ENCODE results near the gene ENTHD1. TPM values are rescaled to one million over a fixed set of nuclear protein-coding genes. Genes with fewer than 3 reads are reported as not detected.

ENTHD1 gene
- total RNA-seq, 2 experiments from 2014 or later: not detected

DNA sequence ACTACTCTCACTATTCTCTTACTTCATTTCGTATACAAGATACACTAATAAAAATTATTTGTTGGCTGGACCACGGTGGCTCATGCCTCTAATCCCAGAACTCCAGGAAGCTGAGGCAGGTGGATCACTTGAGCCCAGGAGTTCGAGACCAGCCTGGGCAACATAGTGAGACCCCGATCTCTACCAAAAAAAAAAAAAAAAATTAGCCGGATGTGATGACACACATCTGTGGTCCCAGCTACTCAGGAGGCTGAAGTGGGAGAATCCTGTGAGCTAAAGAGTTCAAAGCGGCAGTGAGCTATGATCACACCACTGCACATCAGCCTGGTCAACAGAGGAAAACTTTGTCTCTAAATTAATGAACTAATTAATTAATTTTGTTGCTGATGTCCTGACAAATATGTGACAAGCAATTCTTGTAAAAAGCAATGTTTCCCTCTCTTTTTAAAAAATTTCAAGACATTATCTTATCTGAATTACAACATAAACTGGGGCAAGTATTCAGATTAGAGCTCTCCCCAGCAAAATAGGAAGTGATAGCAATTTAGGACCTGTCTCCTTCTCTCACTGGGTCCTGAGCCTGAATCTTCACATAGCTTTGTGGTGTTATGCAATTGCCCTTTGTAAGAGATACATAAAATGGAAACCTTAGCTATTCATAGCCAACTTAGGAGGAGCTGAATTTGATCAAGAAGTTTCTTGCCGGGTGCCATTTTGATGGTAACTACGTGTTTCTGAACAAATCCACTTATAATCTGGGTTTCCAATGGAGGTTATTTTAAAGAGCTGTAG, 49.1 kb upstream of the ENTHD1 start:
- Histone ChIP-seq H3K79me2 (ENCODE audit: insufficient read depth, low read depth, low read length) (no peaks in the 10 kb centered on the region), H3K4me1 (ENCODE audit: insufficient read depth, low read length, poor library complexity, severe bottlenecking) (peaks cover 30% of the 10 kb centered on the region), H3K4me3 (ENCODE audit: low read depth, low read length, poor library complexity, severe bottlenecking) (no peak overlapping the region), H3K4me2 (ENCODE audit: low read length) (no peak overlapping the region), H3K27ac (ENCODE audit: low read depth, low read length, poor library complexity, severe bottlenecking) (no peak overlapping the region), H3K36me3 (ENCODE audit: insufficient read depth, low read length) (no peaks in the 10 kb centered on the region), H4K20me1 (ENCODE audit: insufficient read depth, low read length) (no peaks in the 10 kb centered on the region), H2AFZ (ENCODE audit: low read length) (no peak overlapping the region), H3K9me3 (ENCODE audit: low read length) (no peaks in the 10 kb centered on the region), H3K9me2 (ENCODE audit: insufficient read depth, low read length) (no peaks in the 10 kb centered on the region)
- DNase-seq (ENCODE audit: low spot score): no peak
- POLR2A ChIA-PET: no interaction called here
- intact Hi-C loops (cut with micrococcal nuclease; ENCODE audit: unreplicated experiment): loop anchor here (10.0 kb wide), 1 partner anchor 408 kb away; the partner anchor contains the start of gene RPS19BP1
- no peak for TF ChIP-seq EZH2phosphoT487 (IDR thresholded peaks at IDR 0.05; ENCODE audit: borderline replicate concordance, low read depth, low read length)
- TF ChIP-seq, protein P1, sequence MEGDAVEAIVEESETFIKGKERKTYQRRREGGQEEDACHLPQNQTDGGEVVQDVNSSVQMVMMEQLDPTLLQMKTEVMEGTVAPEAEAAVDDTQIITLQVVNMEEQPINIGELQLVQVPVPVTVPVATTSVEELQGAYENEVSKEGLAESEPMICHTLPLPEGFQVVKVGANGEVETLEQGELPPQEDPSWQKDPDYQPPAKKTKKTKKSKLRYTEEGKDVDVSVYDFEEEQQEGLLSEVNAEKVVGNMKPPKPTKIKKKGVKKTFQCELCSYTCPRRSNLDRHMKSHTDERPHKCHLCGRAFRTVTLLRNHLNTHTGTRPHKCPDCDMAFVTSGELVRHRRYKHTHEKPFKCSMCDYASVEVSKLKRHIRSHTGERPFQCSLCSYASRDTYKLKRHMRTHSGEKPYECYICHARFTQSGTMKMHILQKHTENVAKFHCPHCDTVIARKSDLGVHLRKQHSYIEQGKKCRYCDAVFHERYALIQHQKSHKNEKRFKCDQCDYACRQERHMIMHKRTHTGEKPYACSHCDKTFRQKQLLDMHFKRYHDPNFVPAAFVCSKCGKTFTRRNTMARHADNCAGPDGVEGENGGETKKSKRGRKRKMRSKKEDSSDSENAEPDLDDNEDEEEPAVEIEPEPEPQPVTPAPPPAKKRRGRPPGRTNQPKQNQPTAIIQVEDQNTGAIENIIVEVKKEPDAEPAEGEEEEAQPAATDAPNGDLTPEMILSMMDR (conservative IDR thresholded peaks at IDR 0.05; ENCODE audit: low read length): no peak
- CTCF ChIA-PET (ENCODE audit: unreplicated experiment): interaction anchor here (0.6 kb wide), 1 partner anchor 94 kb away, joined by 3 read pairs; no protein-coding TSS in a partner anchor
- no TSS peak for BruUV-seq (replicated peaks)

DNA sequence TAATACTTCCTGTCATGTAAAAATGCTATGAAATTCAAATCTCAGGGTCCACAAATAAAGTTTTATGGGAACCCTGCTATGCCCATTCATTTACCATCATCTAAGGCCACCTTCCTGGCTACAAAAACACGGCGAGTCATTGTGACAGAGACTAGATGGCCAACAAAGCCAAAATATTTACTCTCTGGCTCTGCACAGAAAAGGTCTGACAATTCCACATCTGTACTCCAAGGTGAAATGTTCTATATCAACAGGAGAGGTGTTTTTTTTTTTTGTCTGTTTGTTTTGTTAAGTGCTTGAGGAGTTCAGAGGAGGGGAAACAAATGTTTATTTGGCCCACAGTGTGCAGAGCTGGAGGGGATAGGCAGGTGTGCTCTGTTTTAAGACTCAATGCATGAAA, 48.0 kb upstream of the ENTHD1 start:
- Histone ChIP-seq H3K9me2 (ENCODE audit: insufficient read depth, low read length) (no peaks in the 10 kb centered on the region), H4K20me1 (ENCODE audit: insufficient read depth, low read length) (no peaks in the 10 kb centered on the region), H3K4me1 (ENCODE audit: insufficient read depth, low read length, poor library complexity, severe bottlenecking) (peaks cover 24% of the 10 kb centered on the region), H3K79me2 (ENCODE audit: insufficient read depth, low read depth, low read length) (no peaks in the 10 kb centered on the region), H3K4me2 (ENCODE audit: low read length) (no peak overlapping the region), H3K27ac (ENCODE audit: low read depth, low read length, poor library complexity, severe bottlenecking) (no peak overlapping the region), H3K4me3 (ENCODE audit: low read depth, low read length, poor library complexity, severe bottlenecking) (no peak overlapping the region), H3K9me3 (ENCODE audit: low read length) (no peaks in the 10 kb centered on the region), H3K36me3 (ENCODE audit: insufficient read depth, low read length) (no peaks in the 10 kb centered on the region), H2AFZ (ENCODE audit: low read length) (peak overlapping the region; percentile 15; the same call in 1 of the 2 replicates)
- TF ChIP-seq EZH2phosphoT487 (IDR thresholded peaks at IDR 0.05; ENCODE audit: borderline replicate concordance, low read depth, low read length): no peak
- TF ChIP-seq, protein P1 (conservative IDR thresholded peaks at IDR 0.05; ENCODE audit: low read length): no peak
- no TSS peak for BruUV-seq (replicated peaks)
- POLR2A ChIA-PET: no interaction called here
- DNase-seq (ENCODE audit: low spot score): no peak
- intact Hi-C loops (cut with micrococcal nuclease; ENCODE audit: unreplicated experiment): loop anchor here (10.0 kb wide), 1 partner anchor 407 kb away; the partner anchor contains the start of gene RPS19BP1
- CTCF ChIA-PET (ENCODE audit: unreplicated experiment): no interaction called here

DNA sequence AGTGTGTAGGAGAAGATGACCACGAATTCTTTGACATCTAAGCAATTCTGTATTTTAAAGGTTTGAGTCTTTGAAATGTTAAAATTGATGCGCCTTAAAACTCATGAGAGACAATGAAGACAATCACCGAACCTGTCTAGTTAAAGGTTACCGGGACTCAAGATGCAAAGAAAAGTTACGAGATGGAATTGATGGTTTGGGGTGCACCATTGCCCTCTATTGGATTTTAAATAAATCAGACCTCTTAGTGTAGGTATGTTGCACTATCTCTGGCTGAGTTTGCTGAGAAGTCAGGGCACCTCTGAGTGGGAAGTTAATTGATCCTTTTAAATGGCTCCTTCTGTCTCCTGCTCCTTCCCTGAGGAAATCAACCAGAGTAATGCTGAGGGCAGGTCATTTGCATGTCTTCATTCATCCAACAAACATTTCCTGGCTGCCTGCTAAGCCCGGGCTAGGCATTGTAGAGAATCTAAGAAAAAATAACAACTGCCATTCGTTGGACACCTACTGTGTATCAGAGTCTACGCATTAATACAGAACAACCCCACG, 47.3 kb upstream of the ENTHD1 start:
- DNase-seq (ENCODE audit: low spot score): peak; percentile 39
- Histone ChIP-seq H3K9me3 (ENCODE audit: low read length) (no peaks in the 10 kb centered on the region), H3K4me3 (ENCODE audit: low read depth, low read length, poor library complexity, severe bottlenecking) (no peak overlapping the region), H4K20me1 (ENCODE audit: insufficient read depth, low read length) (no peaks in the 10 kb centered on the region), H2AFZ (ENCODE audit: low read length) (no peak overlapping the region), H3K4me2 (ENCODE audit: low read length) (no peak overlapping the region), H3K9me2 (ENCODE audit: insufficient read depth, low read length) (no peaks in the 10 kb centered on the region), H3K4me1 (ENCODE audit: insufficient read depth, low read length, poor library complexity, severe bottlenecking) (peaks cover 25% of the 10 kb centered on the region), H3K27ac (ENCODE audit: low read depth, low read length, poor library complexity, severe bottlenecking) (no peak overlapping the region), H3K36me3 (ENCODE audit: insufficient read depth, low read length) (no peaks in the 10 kb centered on the region), H3K79me2 (ENCODE audit: insufficient read depth, low read depth, low read length) (no peaks in the 10 kb centered on the region)
- POLR2A ChIA-PET: no interaction called here
- CTCF ChIA-PET (ENCODE audit: unreplicated experiment): no interaction called here
- BruUV-seq (replicated peaks): no TSS peak
- intact Hi-C loops (cut with micrococcal nuclease; ENCODE audit: unreplicated experiment): loop anchor here (10.0 kb wide), 1 partner anchor 406 kb away; the partner anchor contains the start of gene RPS19BP1
- TF ChIP-seq, protein P1 (conservative IDR thresholded peaks at IDR 0.05; ENCODE audit: low read length): peak; percentile 67
- no peak for TF ChIP-seq EZH2phosphoT487 (IDR thresholded peaks at IDR 0.05; ENCODE audit: borderline replicate concordance, low read depth, low read length)
